NCI-H187 treated with DMSO at 0.1 percent for 48 hours (cell line): ENCODE measurements around the gene AGRN.
"Not testable (repeated sequence)": the region's sequence is repeated elsewhere in the genome, so short reads cannot be mapped to it uniquely, and the experiment has no call there.

Source experiments
- DNase-seq: peaks from one replicate; lab custom pipeline; 2025; lab: John Stamatoyannopoulos, UW

AGRN gene

GRCh38 chr1:1053682-1054081, 33.8 kb downstream of the AGRN start:
- DNase-seq = no peak

GRCh38 chr1:1054099-1054700, 34.3 kb downstream of the AGRN start:
- DNase-seq = no peak

- DNase-seq = no peak
Measured at GRCh38 chr1:1054971-1055370, 35.1 kb downstream of the AGRN start.

GRCh38 chr1:1055841-1056736, 36.2 kb downstream of the AGRN start:
- no peak for DNase-seq

- DNase-seq = not testable (repeated sequence)
Measured at GRCh38 chr1:1057769-1058087, 37.8 kb downstream of the AGRN start.

- DNase-seq = no peak
Measured at GRCh38 chr1:1058088-1058905, 38.4 kb downstream of the AGRN start.

GRCh38 chr1:1058921-1059493, 39.1 kb downstream of the AGRN start:
- no peak for DNase-seq

GRCh38 chr1:1059494-1060280, 39.8 kb downstream of the AGRN start:
- DNase-seq = no peak

GRCh38 chr1:1060281-1061000, 40.5 kb downstream of the AGRN start:
- DNase-seq = no peak

- DNase-seq = no peak
Measured at GRCh38 chr1:1061682-1062345, 41.9 kb downstream of the AGRN start.

GRCh38 chr1:1062348-1063163, 42.6 kb downstream of the AGRN start:
- no peak for DNase-seq

- DNase-seq = no peak
Measured at GRCh38 chr1:1063261-1063944, 43.5 kb downstream of the AGRN start.

- no peak for DNase-seq
Measured at GRCh38 chr1:1063945-1064831, 44.3 kb downstream of the AGRN start.

GRCh38 chr1:1065265-1065939, 45.5 kb downstream of the AGRN start:
- DNase-seq = no peak

- DNase-seq = not testable (repeated sequence)
Measured at GRCh38 chr1:1065940-1066304, 46.0 kb downstream of the AGRN start.

GRCh38 chr1:1066403-1067283, 46.7 kb downstream of the AGRN start:
- no peak for DNase-seq
